HCT116 (cell line): ENCODE results near the gene PFKP. TPM values are rescaled to one million over a fixed set of nuclear protein-coding genes. Genes with fewer than 3 reads are reported as not detected.

Source experiments
- ATAC-seq: fragments of 200-7000 bp; cut with Tn5 transposase; 2 replicates; pipeline ENCODE4 v1.9.1; 2020; ENCODE audit warnings: mild to moderate bottlenecking, moderate library complexity
- BruUV-seq: library from RNA; stranded (reverse); fragments of 400-500 nt; replicated peaks from 2 replicates; lab custom pipeline; 2021; lab: Mats Ljungman, UMichigan
- CTCF ChIA-PET: fragments of 300-600 bp; sonication (Branson Sonifier 250); formaldehyde crosslinking; loops from one replicate; lab custom pipeline; 2021; ENCODE audit warnings: antibody characterized with exemption; lab: Charles Lee
- POLR2A ChIA-PET: fragments of 300-600, 350-600 bp; sonication (Branson Sonifier 250); formaldehyde crosslinking; loops from one replicate; lab custom pipeline; 2021; ENCODE audit warnings: antibody characterized with exemption; lab: Charles Lee
- RAD21 ChIA-PET, 2 experiments: fragments of 300-600 bp; sonication (Branson Sonifier 250); formaldehyde crosslinking; loops; one replicate each; lab custom pipeline; 2023; ENCODE audit warnings: low total read pairs in 2 of 2; ENCODE audit not compliant: uncharacterized antibody in 2 of 2, unreplicated experiment in 2 of 2, low non-redundant PET in 1 of 2; lab: Charles Lee
- DNase-seq: peaks from one replicate; pipeline ENCODE4 v3.0.0-alpha.2; 2010; ENCODE audit warnings: low read depth, low spot score
- H2AFZ ChIP-seq: fragments of 200-600 bp; shearing (Covaris generic), sonication (generic); 2 replicates; pipeline ENCODE4 v1.6.1; 2017; ENCODE audit warnings: low read depth, mixed run types, mixed read lengths, antibody characterized with exemption, low read length; ENCODE audit not compliant: poor library complexity, severe bottlenecking
- H3K27ac ChIP-seq: 2 replicates; pipeline ENCODE4 v1.5.1; 2012; ENCODE audit warnings: low read depth, low read length
- H3K27me3 ChIP-seq: fragments of 200-600 bp; sonication (generic); 2 replicates; pipeline ENCODE4 v1.6.1; 2016; ENCODE audit warnings: mixed run types, low read length, mixed read lengths; ENCODE audit not compliant: insufficient read depth
- H3K36me3 ChIP-seq, 2 experiments: fragments of 200-500 bp in 1 of 2; fragments of 200-600 bp in 1 of 2; sonication (Bioruptor generic) in 1 of 2; sonication (generic) in 1 of 2; 2 replicates each; pipeline versions ENCODE4 v1.5.1 to v1.6.1; 2014 to 2016; ENCODE audit warnings: low read length in 2 of 2, inconsistent platforms in 1 of 2, mixed read lengths in 1 of 2, mixed run types in 1 of 2; ENCODE audit not compliant: insufficient read depth in 2 of 2, control insufficient read depth in 1 of 2
- H3K4me1 ChIP-seq, 2 experiments: fragments of 200-600 bp in 1 of 2; sonication (generic) in 1 of 2; 2 replicates each; pipeline versions ENCODE4 v1.5.1 to v1.6.1; 2012 to 2017; ENCODE audit warnings: low read length in 2 of 2, inconsistent platforms in 1 of 2, mild to moderate bottlenecking in 1 of 2, mixed read lengths in 1 of 2, mixed run types in 1 of 2, moderate library complexity in 1 of 2; ENCODE audit not compliant: insufficient read depth in 2 of 2, control insufficient read depth in 1 of 2
- H3K4me2 ChIP-seq: fragments of 200-600 bp; sonication (generic); 2 replicates; pipeline ENCODE4 v1.6.1; 2017; ENCODE audit warnings: mixed run types, low read length, mixed read lengths
- H3K4me3 ChIP-seq, 2 experiments: fragments of 200-600 bp in 1 of 2; sonication (generic) in 1 of 2; replicated peaks in 1 of 2; 2 replicates each; pipeline ENCODE4 v1.5.1; 2011 to 2016; ENCODE audit warnings: low read length in 2 of 2, control low read depth in 1 of 2, low read depth in 1 of 2, mild to moderate bottlenecking in 1 of 2, mixed read lengths in 1 of 2, mixed run types in 1 of 2
- H3K79me2 ChIP-seq: fragments of 200-600 bp; sonication (generic); 2 replicates; pipeline ENCODE4 v1.6.1; 2017; ENCODE audit warnings: mild to moderate bottlenecking, mixed run types, low read length, moderate library complexity, mixed read lengths; ENCODE audit not compliant: insufficient read depth
- H3K9ac ChIP-seq: fragments of 200-600 bp; sonication (generic); 2 replicates; pipeline ENCODE4 v1.6.1; 2016; ENCODE audit warnings: low read length, mixed read lengths
- H3K9me2 ChIP-seq: fragments of 200-600 bp; sonication (generic), shearing (Covaris generic); 2 replicates; pipeline ENCODE4 v1.6.1; 2017; ENCODE audit warnings: mixed run types, mild to moderate bottlenecking, moderate library complexity; ENCODE audit not compliant: insufficient read depth
- H3K9me3 ChIP-seq, 2 experiments: fragments of 200-500 bp in 1 of 2; fragments of 200-600 bp in 1 of 2; sonication (Bioruptor generic) in 1 of 2; sonication (generic) in 1 of 2; 2 replicates each; pipeline ENCODE4 v1.6.1; 2014 to 2017; ENCODE audit warnings: low read length in 2 of 2, mixed read lengths in 2 of 2, inconsistent platforms in 1 of 2, low read depth in 1 of 2, mild to moderate bottlenecking in 1 of 2, mixed run types in 1 of 2, moderate library complexity in 1 of 2; ENCODE audit not compliant: control insufficient read depth in 1 of 2, insufficient read depth in 1 of 2
- H4K20me1 ChIP-seq: fragments of 200-600 bp; sonication (generic), shearing (Covaris generic); 2 replicates; pipeline ENCODE4 v1.6.1; 2017; ENCODE audit warnings: mixed run types, mild to moderate bottlenecking, moderate library complexity; ENCODE audit not compliant: insufficient read depth
- ELF1 ChIP-seq: IDR thresholded peaks from 2 replicates; pipeline ENCODE4 v1.6.1; 2012; ENCODE audit warnings: low read depth, borderline replicate concordance
- JUND ChIP-seq: IDR thresholded peaks from 2 replicates; pipeline ENCODE4 v1.6.1; 2012
- REST ChIP-seq: IDR thresholded peaks from 2 replicates; pipeline ENCODE4 v1.6.1; 2012; ENCODE audit warnings: low read depth
- SRF ChIP-seq: IDR thresholded peaks from 2 replicates; pipeline ENCODE4 v1.6.1; 2012; ENCODE audit warnings: low read depth
- YY1 ChIP-seq: IDR thresholded peaks from 2 replicates; pipeline ENCODE4 v1.6.1; 2011; ENCODE audit warnings: low read length, low read depth, moderate library complexity, mild to moderate bottlenecking; ENCODE audit not compliant: insufficient replicate concordance; ENCODE audit errors: extremely low read depth
- intact Hi-C: fragments of 100-400 bp; cut with micrococcal nuclease; formaldehyde crosslinking; loops from 2 replicates; pipeline ENCODE4 v1.10.0; 2022
- total RNA-seq: library from RNA; stranded (reverse); gene quantifications from one replicate; pipeline ENCODE4 v1.2.1, GENCODE V29; 2021; ENCODE audit not compliant: unreplicated experiment

Gene PFKP
- total RNA-seq, 1 experiment from 2014 or later: 237 TPM

- TF ChIP-seq REST (no peak), ELF1 (no peak), JUND (no peak)
These were observed 40.7 kb downstream of the PFKP start (continued) for GRCh38 chr10:3108033-3108432.

- H3K9ac ChIP-seq: no peak overlapping the region
- H2AFZ ChIP-seq: no peak overlapping the region
- no TSS peak for BruUV-seq
- POLR2A ChIA-PET: no interaction called here
- intact Hi-C loops: no loop called here
- ATAC-seq (no peak), DNase-seq (no peak)
- peaks cover 47% of the 10 kb centered on the region for H3K79me2 ChIP-seq
- peaks cover 62 to 77% of the 10 kb centered on the region in 2 experiments for H3K36me3 ChIP-seq
- H3K9me2 ChIP-seq: no peaks in the 10 kb centered on the region
- no peak overlapping the region for H3K4me2 ChIP-seq
- TF ChIP-seq SRF: no peak
- TF ChIP-seq YY1: no peak
- no peaks in the 10 kb centered on the region for H3K27me3 ChIP-seq
- H3K4me3 ChIP-seq: no peak overlapping the region
- RAD21 ChIA-PET: no interaction called here
- H3K4me1 ChIP-seq: no peaks in the 10 kb centered on the region
- CTCF ChIA-PET: interaction anchor here (0.5 kb wide), 1 partner anchor 28 kb away, joined by 4 read pairs; no protein-coding TSS in a partner anchor
- no peaks in the 10 kb centered on the region for H3K9me3 ChIP-seq
- no peak overlapping the region for H3K27ac ChIP-seq
- H4K20me1 ChIP-seq: no peaks in the 10 kb centered on the region
These were observed 41.3 kb downstream of the PFKP start for GRCh38 chr10:3108575-3109105.
